ENCODE measurements around the gene USP48.

DNA sequence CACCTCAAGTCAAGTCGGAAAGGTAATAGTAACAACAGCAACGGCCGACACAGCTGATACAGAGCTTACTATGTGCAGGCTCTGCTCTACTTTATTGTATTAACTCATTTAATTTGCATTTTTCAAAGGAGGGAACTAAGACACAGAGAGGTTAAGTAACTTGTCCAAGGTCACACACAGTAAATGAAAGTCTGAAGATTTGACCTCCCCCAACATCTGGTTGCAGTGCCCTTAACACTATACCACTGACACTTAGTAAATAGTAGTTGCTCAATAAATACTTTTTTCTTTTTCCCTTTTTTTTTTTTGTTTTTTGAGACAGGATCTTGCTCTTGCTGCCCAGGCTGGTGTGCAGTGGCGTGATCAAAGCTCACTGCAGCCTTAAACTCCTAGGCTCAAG lies 153.0 kb downstream of the USP48 start:
- TF ChIP-seq, protein P1, sequence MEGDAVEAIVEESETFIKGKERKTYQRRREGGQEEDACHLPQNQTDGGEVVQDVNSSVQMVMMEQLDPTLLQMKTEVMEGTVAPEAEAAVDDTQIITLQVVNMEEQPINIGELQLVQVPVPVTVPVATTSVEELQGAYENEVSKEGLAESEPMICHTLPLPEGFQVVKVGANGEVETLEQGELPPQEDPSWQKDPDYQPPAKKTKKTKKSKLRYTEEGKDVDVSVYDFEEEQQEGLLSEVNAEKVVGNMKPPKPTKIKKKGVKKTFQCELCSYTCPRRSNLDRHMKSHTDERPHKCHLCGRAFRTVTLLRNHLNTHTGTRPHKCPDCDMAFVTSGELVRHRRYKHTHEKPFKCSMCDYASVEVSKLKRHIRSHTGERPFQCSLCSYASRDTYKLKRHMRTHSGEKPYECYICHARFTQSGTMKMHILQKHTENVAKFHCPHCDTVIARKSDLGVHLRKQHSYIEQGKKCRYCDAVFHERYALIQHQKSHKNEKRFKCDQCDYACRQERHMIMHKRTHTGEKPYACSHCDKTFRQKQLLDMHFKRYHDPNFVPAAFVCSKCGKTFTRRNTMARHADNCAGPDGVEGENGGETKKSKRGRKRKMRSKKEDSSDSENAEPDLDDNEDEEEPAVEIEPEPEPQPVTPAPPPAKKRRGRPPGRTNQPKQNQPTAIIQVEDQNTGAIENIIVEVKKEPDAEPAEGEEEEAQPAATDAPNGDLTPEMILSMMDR (conservative IDR thresholded peaks at IDR 0.05; ENCODE audit: low read depth, low read length), result no peak
- TF ChIP-seq, protein P2, sequence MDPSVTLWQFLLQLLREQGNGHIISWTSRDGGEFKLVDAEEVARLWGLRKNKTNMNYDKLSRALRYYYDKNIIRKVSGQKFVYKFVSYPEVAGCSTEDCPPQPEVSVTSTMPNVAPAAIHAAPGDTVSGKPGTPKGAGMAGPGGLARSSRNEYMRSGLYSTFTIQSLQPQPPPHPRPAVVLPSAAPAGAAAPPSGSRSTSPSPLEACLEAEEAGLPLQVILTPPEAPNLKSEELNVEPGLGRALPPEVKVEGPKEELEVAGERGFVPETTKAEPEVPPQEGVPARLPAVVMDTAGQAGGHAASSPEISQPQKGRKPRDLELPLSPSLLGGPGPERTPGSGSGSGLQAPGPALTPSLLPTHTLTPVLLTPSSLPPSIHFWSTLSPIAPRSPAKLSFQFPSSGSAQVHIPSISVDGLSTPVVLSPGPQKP (IDR thresholded peaks at IDR 0.05; ENCODE audit: borderline replicate concordance, low read depth, low read length), result no peak
- TF ChIP-seq POLR2A (IDR thresholded peaks at IDR 0.05; ENCODE audit: low read depth, low read length) (no peak), RCOR1 (IDR thresholded peaks at IDR 0.05; ENCODE audit: insufficient replicate concordance, low read length) (no peak), SMC3 (IDR thresholded peaks at IDR 0.05; ENCODE audit: low read depth, low read length) (no peak), RFX5 (IDR thresholded peaks at IDR 0.05; ENCODE audit: low read depth, low read length) (no peak), RAD21 (IDR thresholded peaks at IDR 0.05; ENCODE audit: low read length) (no peak), MAZ (IDR thresholded peaks at IDR 0.05; ENCODE audit: borderline replicate concordance, low read depth, low read length) (no peak), BHLHE40 (IDR thresholded peaks at IDR 0.05; ENCODE audit: low read depth, low read length) (no peak)
- TF ChIP-seq, protein P3, sequence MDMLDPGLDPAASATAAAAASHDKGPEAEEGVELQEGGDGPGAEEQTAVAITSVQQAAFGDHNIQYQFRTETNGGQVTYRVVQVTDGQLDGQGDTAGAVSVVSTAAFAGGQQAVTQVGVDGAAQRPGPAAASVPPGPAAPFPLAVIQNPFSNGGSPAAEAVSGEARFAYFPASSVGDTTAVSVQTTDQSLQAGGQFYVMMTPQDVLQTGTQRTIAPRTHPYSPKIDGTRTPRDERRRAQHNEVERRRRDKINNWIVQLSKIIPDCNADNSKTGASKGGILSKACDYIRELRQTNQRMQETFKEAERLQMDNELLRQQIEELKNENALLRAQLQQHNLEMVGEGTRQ (IDR thresholded peaks at IDR 0.05; ENCODE audit: low read depth, low read length), result no peak

Measured in IMR-90 (cell line).